Motor neuron (in vitro differentiated cells): ENCODE measurements around the gene UBASH3B. TPM values are rescaled to one million over a fixed set of nuclear protein-coding genes. Genes with fewer than 3 reads are reported as not detected.
A peak's percentile ranks its signal among the peaks of the same experiment; 100 is the strongest.

ENCODE experiments used
- ATAC-seq, 8 experiments: fragments of 200-7000 bp; cut with Tn5 transposase; replicated peaks in 6 of 8; 2 replicates each; pipeline ENCODE4 v1.8.0; 2021; ENCODE audit warnings: mild to moderate bottlenecking in 8 of 8, moderate library complexity in 8 of 8
- H3K27ac ChIP-seq, 2 donors: fragments of 250-450 bp; sonication (Bioruptor Pico); 2 replicates each; pipeline ENCODE4 v1.9.0; 2021; ENCODE audit warnings: antibody characterized with exemption in 2 of 2, mild to moderate bottlenecking in 2 of 2, moderate library complexity in 1 of 2
- H3K4me1 ChIP-seq, 2 donors: fragments of 250-450 bp; sonication (Bioruptor Pico); replicated peaks in 1 of 2; 2 replicates each; pipeline ENCODE4 v1.6.1; 2021; ENCODE audit warnings: antibody characterized with exemption in 2 of 2, mild to moderate bottlenecking in 2 of 2, moderate library complexity in 1 of 2
- H3K4me3 ChIP-seq, 5 donors: fragments of 250-450 bp; sonication (Bioruptor Pico); 2 replicates each; pipeline ENCODE4 v1.9.0; 2021; ENCODE audit warnings: antibody characterized with exemption in 5 of 5, mild to moderate bottlenecking in 5 of 5, moderate library complexity in 4 of 5
- WGBS, 10 experiments: fragments of 450-650 bp; shearing (Covaris generic); methylation state at CpG; one replicate each; pipeline ENCODE4 v1.0.0; 2022; 5-methylcytosine and 5-hydroxymethylcytosine counted together
- in situ Hi-C, 9 experiments: fragments of 400-800 bp; cut with MboI; loops; one replicate each; pipeline ENCODE4 v1.15.0; 2021; ENCODE audit warnings: low sequenced_read_pairs in 9 of 9, low pct_unique_long_range_greater_than_20kb in 2 of 9; ENCODE audit not compliant: unreplicated experiment in 9 of 9
- total RNA-seq, 8 experiments: library from RNA; unstranded; fragments of 300-600 nt; gene quantifications; 2 replicates each; pipeline versions ENCODE4 v1.2.3 to v1.2.4, GENCODE V29; 2022

Gene UBASH3B
- total RNA-seq, 8 experiments from 2014 or later, result 0.72 to 16.5 (median 3.5) TPM

DNA sequence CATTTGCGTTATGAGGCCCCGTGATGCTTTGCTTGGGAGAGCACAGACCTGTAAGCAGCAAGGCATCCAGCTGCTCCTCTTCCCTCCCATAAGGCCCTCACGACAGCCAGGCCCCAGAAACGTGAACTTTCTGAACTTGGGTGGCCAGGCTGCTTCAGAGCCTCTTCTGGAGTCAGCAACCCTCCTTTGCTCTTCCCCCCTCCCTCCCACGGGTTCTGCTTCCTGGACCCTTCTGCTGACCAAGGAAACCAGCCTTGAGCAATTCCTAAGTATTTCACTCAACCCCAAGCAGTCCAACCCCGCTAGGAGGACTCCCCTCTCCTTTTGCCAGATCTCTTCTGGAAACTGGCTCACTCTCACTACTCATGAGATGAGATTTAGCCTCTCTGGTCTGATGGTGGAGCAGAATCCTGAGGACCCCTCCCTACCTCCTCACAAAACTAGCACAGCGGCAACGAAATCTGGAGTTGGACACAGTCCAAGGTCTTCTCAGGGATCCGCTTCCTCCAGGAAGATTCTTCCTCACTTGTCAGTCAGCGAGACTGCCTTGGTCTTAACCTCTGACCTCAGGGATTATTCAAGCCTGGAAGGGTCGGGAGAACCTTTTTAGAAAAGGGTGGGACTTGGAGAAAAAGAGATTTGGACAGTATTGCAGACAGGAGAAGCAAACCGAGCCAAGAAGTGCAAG lies 86.2 kb downstream of the UBASH3B start:
- 31 to 100% (median 74%) methylated on average over 1 to 9 of the region's 12 CpGs; no CpG with 5 or more reads in 1 of the 10 experiments for WGBS, 10 experiments
- in situ Hi-C loops, result no loop called here
- Histone ChIP-seq H3K4me3 (no peak overlapping the region), H3K4me1 (peaks cover 10 to 12% of the 10 kb centered on the region in 2 donors), H3K27ac (no peak overlapping the region)
- no peak for ATAC-seq

DNA sequence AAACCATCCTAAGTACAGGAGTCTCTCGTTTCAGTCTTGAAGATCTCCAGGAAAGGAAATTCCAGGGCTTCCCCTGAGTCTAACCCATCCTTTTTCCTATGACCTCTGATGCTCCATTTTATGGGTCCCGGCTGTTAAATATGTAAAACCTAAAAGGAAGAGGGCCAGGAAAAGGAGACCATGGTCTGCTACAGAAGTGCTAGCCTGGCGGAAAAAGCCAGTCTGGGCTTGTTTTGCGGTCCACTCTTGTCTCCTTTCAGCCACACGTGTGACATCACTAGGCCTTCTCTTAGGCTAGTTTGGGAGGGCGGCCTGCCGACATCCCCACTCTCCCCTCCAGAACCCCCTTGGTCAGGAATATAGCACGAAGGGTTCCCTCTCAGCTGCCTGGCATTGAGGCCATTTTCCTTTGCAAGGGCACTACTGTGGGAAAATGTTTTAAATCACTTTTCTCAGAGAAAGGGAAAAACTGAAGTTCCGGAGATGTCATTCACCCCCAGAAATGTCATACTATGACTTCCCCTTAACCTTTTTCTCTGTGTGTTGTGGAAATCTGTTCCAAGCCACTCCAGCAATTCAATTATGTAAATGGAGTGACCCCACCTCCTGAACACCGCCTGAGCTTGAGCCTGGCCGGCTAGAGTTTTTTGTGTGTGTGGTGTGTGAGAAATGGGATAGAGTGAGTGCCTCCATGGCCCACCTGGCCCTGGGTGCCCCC lies 86.9 kb downstream of the UBASH3B start:
- ATAC-seq, result peak in 4 of 8 experiments; percentile 20 to 65 (median 36)
- no peak overlapping the region for H3K27ac ChIP-seq
- in situ Hi-C loops, result no loop called here
- H3K4me3 ChIP-seq, result no peak overlapping the region
- peaks cover 12% of the 10 kb centered on the region in 2 donors for H3K4me1 ChIP-seq
- WGBS, 10 experiments, result 53 to 100% (median 78%) methylated on average over 1 to 10 of the region's 11 CpGs; no CpG with 5 or more reads in 2 of the 10 experiments

DNA sequence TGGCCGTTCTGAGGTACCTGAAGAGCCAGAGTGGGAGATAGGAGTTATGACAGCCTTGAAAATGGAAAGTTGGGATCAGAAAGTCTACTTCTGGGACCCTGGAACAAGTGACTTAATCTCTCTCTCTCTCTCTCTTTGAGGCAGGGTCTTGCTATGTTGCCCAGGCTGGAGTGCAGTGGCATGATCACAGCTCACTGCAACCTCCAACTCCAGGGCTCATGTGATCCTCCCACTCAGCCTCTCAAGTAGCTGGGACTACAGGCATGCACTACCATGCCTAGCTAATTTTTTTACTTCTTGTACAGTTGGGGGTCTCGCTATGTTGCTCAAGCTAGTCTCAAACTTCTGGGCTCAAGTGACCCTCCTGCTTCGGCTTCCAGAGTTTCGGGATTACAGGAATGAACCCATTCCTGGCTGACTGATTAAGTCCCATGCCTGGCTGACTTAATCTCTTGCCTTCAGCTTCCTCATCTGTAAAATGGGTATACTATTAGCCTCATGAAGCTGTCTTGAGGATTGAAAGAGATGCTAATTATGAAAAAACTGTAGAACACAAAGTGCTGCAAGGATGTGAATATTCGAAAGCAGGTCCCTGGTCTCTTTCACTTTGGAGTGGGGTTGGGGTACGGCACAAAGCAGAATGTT lies 87.7 kb downstream of the UBASH3B start:
- no peak for ATAC-seq
- Histone ChIP-seq H3K4me1 (peaks cover 12% of the 10 kb centered on the region in 2 donors), H3K4me3 (no peak overlapping the region), H3K27ac (no peak overlapping the region)
- in situ Hi-C loops, result no loop called here
- WGBS, 10 experiments, result 70 to 100% (median 91%) methylated on average over 1 to 5 of the region's 6 CpGs; no CpG with 5 or more reads in 1 of the 10 experiments

DNA sequence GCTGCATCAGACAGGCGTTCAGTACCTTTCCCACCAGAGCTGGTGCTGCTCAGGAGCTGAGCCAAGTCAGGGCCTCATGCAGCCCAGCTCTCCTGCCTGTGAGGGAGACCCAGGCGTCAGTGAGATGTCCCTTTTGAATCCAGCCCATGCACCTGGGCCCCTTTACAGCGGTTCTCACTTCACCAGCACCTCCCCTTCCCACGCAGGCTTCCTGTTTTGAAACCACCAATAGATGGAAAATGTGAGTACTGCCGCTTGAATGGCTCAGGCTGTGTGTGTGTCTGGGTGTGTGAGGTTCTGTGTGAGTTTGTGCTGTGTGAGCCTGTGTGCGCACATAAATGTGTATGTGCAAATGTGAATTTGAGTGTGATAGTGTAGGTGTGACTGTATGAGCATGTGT lies 88.4 kb downstream of the UBASH3B start:
- Histone ChIP-seq H3K4me1 (peaks cover 12 to 14% of the 10 kb centered on the region in 2 donors), H3K27ac (no peak overlapping the region), H3K4me3 (no peak overlapping the region)
- 71 to 100% (median 84%) methylated on average over 1 to 4 of the region's 6 CpGs; no CpG with 5 or more reads in 4 of the 10 experiments for WGBS, 10 experiments
- no peak for ATAC-seq
- in situ Hi-C loops, result no loop called here

DNA sequence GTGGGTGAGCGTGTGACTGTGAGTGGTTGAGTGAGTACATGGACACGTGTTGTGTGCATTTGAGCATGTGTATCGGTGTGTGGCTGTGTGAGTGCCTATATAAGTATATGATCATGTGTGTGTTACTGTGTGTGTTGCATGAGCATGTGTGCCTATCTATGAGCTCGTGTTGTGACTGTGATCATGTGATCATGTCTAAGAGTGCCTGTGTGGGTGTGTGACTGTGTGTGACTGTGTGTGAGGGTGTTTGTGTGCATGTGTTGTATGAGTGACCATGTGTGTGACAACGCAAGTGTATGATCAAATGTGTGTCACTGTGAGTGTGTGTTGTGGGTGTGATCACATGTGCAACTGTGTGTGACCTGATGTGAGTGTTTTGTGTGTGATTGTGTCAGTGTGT lies 88.8 kb downstream of the UBASH3B start:
- Histone ChIP-seq H3K27ac (no peak overlapping the region), H3K4me3 (no peak overlapping the region), H3K4me1 (peaks cover 12 to 18% of the 10 kb centered on the region in 2 donors)
- WGBS, 10 experiments, result 81 to 100% (median 97%) methylated on average over 1 to 5 of the region's 5 CpGs; no CpG with 5 or more reads in 4 of the 10 experiments
- no peak for ATAC-seq
- in situ Hi-C loops, result no loop called here

DNA sequence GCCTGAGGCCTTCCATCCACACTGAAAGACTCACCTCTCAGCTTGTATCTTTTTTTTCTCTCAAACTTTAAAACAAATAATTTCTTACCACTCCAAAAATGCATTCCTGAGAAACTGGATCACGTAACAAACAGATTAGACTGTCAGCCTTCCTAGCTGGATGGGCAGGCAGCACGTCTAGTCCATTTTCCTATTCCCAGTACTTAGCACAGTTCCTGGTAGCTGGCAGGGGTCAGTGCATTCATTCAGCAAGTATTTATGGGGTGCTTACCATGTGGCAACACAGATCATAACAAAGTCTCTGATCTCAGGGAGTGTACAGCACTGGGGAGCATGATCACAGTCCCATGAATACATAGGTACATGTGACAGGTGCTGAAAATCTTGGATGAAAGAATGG lies 89.6 kb downstream of the UBASH3B start:
- WGBS, 10 experiments, result 60 to 100% (median 83%) methylated on average over 1 to 2 of the region's 2 CpGs; no CpG with 5 or more reads in 7 of the 10 experiments
- peaks cover 12 to 20% of the 10 kb centered on the region in 2 donors for H3K4me1 ChIP-seq
- in situ Hi-C loops, result no loop called here
- no peak overlapping the region for H3K4me3 ChIP-seq
- H3K27ac ChIP-seq, result no peak overlapping the region
- no peak for ATAC-seq

DNA sequence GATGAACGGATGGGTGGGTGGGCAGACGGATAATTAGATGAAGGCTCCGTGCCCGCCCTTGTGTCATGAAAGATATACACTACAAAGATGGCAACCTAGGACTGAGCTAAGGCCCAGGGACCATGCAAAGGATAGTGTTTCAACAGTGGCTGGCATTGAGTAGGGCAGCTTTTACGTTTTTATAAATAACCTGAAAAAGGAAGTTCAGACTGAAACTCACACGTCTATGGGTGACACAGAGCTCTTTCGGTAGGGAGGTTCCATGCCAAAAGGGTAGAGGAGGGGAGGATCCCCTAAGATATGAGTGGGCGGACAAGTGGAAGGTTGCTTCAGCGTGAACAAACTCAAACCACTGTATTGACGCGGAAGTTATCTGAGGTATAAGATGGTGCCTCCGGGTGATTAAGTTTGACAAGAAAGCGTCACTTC lies 90.5 kb downstream of the UBASH3B start:
- peaks cover 12 to 20% of the 10 kb centered on the region in 2 donors for H3K4me1 ChIP-seq
- no peak overlapping the region for H3K4me3 ChIP-seq
- WGBS, 10 experiments, result 80 to 100% (median 96%) methylated on average over 2 to 10 of the region's 13 CpGs; no CpG with 5 or more reads in 3 of the 10 experiments
- in situ Hi-C loops, result no loop called here
- no peak overlapping the region for H3K27ac ChIP-seq
- ATAC-seq, result no peak

DNA sequence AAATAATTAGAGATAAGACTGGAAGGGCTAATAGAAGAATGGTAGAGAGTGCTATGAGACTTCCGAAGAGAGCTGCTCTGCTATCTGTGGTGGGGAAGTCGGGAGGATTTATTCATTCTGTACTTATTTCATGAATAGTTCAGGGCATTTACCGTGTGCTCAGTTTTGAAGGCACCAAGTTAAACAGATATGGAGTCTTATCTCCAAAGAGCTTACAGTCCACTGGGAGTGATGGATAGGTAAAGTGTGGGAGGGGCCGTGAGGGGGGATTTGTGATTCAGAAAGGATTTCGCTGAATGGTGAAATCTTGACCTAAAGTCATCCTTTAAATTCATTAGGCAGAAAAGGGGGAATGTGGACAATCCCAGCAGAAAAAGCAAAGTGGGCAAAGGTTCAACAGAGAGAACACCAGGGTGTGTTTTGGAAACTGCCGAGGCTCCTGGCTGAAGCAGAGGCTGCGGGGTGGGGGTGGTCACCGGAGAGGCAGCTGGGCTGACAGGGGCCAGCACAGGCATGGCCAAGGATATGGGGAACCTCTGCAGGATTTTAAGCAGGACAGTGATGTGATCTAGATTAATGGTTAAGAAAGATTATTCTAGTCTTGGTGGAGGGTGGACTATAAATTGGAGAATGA lies 91.2 kb downstream of the UBASH3B start:
- in situ Hi-C loops, result no loop called here
- Histone ChIP-seq H3K27ac (no peak overlapping the region), H3K4me1 (peaks cover 12 to 20% of the 10 kb centered on the region in 2 donors), H3K4me3 (no peak overlapping the region)
- 60 to 89% (median 84%) methylated on average over 2 to 8 of the region's 8 CpGs; no CpG with 5 or more reads in 2 of the 10 experiments for WGBS, 10 experiments
- ATAC-seq, result no peak

DNA sequence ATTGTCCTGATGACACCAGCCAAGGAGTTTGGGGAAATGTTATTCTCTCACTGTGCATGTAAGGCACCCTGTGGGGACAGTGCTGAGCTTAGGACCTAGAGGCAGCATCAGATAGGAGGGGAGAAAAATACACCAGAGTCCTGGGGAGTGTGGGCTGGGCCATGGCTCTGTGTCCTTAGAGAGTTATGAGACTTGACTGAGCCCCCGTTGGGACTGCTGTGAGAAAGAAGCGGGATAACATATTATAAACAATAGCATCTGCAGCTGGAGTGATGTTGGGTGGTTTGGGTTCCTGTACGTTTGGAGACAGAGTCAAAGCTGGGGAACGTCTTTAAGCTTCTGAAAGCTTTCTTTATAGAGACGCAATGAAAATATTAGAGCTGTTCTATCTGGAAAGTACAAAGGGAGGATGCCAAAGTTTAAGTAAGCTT lies 91.8 kb downstream of the UBASH3B start:
- in situ Hi-C loops, result no loop called here
- no peak overlapping the region for H3K4me3 ChIP-seq
- WGBS, 10 experiments, result 36 to 100% (median 67%) methylated on average over 1 to 5 of the region's 5 CpGs; no CpG with 5 or more reads in 1 of the 10 experiments

DNA sequence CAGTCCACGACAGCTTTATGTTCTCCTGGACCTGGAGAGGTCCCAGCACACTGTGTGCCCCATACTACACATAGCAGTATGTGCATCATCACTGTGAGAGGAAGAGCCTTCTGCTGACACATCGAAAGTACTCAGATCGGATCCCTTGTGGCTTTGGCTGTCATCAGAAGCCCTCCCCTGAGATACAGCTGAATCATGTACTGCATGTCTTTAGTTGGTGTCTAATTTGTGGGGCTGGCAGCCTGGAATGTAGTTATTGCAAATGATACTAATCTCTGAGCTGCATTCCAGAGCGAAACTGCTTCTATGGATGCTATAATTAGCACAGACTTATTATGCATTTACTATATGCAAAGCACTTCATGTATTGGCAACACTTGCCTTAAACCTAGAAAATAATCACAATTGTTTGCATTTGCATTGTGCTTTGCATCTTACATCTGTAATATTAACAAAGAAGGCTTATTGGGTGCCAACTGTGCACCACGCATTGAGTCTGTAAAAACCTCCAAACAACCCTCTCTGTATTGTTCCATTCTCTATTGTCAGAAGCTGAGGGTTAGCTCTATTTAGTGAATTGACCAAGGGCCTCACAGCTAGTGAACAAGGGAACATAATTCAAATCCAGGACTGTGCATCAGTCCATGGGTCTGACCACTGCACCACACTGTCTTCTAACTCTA lies 93.6 kb downstream of the UBASH3B start:
- peaks cover 2 to 8% of the 10 kb centered on the region in 2 donors for H3K4me1 ChIP-seq
- in situ Hi-C loops, result no loop called here
- H3K4me3 ChIP-seq, result no peak overlapping the region
- WGBS, 10 experiments, result 0 to 100% (median 76%) methylated on average over 1 to 3 of the region's 5 CpGs; no CpG with 5 or more reads in 2 of the 10 experiments
- peak; percentile 33 to 97 (median 85) for ATAC-seq
- H3K27ac ChIP-seq, result no peak overlapping the region

More for the DNA sequence above, 91.8 kb downstream of the UBASH3B start:
- H3K27ac ChIP-seq, result no peak overlapping the region
- peaks cover 8 to 14% of the 10 kb centered on the region in 2 donors for H3K4me1 ChIP-seq
- ATAC-seq, result no peak

DNA sequence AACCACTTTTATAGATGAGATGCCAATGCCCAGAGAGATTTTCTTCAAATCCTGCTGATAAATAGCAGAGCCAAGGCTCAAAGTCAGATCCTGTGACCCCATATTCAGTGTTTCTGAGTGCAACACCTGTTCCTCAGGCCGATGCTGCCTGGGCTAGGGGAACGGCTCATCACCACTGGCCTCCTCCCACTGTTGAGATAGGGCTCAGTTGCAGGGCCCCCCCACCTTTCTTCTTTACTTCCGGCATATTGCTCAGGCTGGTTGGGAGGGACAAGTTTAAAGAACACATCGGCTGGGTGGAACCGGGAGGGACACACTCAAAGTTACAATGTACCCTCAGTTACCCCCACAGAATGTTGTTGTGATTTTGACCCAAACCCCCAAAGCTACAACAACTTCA lies 94.5 kb downstream of the UBASH3B start:
- ATAC-seq, result no peak
- Histone ChIP-seq H3K4me3 (no peak overlapping the region), H3K4me1 (peaks cover 2 to 8% of the 10 kb centered on the region in 2 donors), H3K27ac (no peak overlapping the region)
- WGBS, 10 experiments, result 75 to 100% (median 100%) methylated on average over 1 to 3 of the region's 5 CpGs; no CpG with 5 or more reads in 1 of the 10 experiments
- in situ Hi-C loops, result loop anchor here in 1 of 9 experiments (25.0 kb wide), 1 partner anchor 113 kb away; no protein-coding TSS in a partner anchor
